ENCODE measurements around the gene HOXD13.

Gene HOXD13

GRCh38 chr2:176124947-176125771, 32.6 kb downstream of the HOXD13 start:
- no peak overlapping the region for H3K23ac ChIP-seq (ENCODE audit: low read length)
- no peak overlapping the region for H3K4ac ChIP-seq (ENCODE audit: low read depth, low read length)
- no peak overlapping the region for H3K4me2 ChIP-seq (ENCODE audit: low read length)
- H2BK5ac ChIP-seq (ENCODE audit: low read length): no peak overlapping the region
- H4K8ac ChIP-seq (ENCODE audit: low read depth, low read length): no peak overlapping the region
- no peak overlapping the region for H2AK5ac ChIP-seq (ENCODE audit: low read length)
- H3K79me2 ChIP-seq (ENCODE audit: control insufficient read depth, insufficient read depth, low read length): no peaks in the 10 kb centered on the region
- no peaks in the 10 kb centered on the region for H3K36me3 ChIP-seq (ENCODE audit: control insufficient read depth, insufficient read depth, low read length)
- no peak overlapping the region for H2BK120ac ChIP-seq (ENCODE audit: low read depth, low read length)
- H2BK15ac ChIP-seq (replicated peaks; ENCODE audit: low read depth): no peak overlapping the region
- no peak overlapping the region for H3K9ac ChIP-seq (ENCODE audit: low read length)
- peaks cover 84% of the 10 kb centered on the region for H3K27me3 ChIP-seq (ENCODE audit: insufficient read depth, low read length, poor library complexity)
- H3K56ac ChIP-seq (ENCODE audit: low read length): no peak overlapping the region
- no peak overlapping the region for H3K27ac ChIP-seq (ENCODE audit: low read depth, low read length)
- no peaks in the 10 kb centered on the region for H3K79me1 ChIP-seq (ENCODE audit: low read length)
- H3K4me1 ChIP-seq (ENCODE audit: control insufficient read depth, low read depth, low read length): no peaks in the 10 kb centered on the region
- H3K18ac ChIP-seq (ENCODE audit: low read length): no peak overlapping the region
- WGBS (ENCODE audit: extremely low coverage, insufficient coverage, low lambda C conversion rate): no CpG with 5 or more reads among the region's 9 CpGs
- no peak overlapping the region for H4K5ac ChIP-seq (ENCODE audit: low read length)
- no peak overlapping the region for H3K4me3 ChIP-seq (ENCODE audit: low read length)
- no peak for DNase-seq

DNA sequence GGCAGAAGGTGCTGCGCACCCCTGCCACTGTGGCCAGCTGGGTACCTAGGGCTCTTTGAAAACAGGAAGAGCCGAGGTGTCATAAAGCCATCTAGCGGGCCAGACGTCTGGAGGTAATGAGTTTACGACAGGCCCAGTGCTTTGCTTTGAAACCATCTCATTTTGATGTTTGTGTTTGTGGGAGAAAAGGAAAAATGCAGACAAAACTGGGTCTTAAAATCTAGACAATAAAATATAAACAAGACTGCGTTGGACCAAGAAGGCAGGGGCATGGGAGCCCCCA, 33.2 kb downstream of the HOXD13 start:
- Histone ChIP-seq H3K4me1 (ENCODE audit: control insufficient read depth, low read depth, low read length) (no peaks in the 10 kb centered on the region), H2BK15ac (replicated peaks; ENCODE audit: low read depth) (no peak overlapping the region), H3K4ac (ENCODE audit: low read depth, low read length) (no peak overlapping the region), H3K18ac (ENCODE audit: low read length) (no peak overlapping the region), H2BK120ac (ENCODE audit: low read depth, low read length) (no peak overlapping the region), H3K79me2 (ENCODE audit: control insufficient read depth, insufficient read depth, low read length) (no peaks in the 10 kb centered on the region), H3K27ac (ENCODE audit: low read depth, low read length) (no peak overlapping the region), H3K27me3 (ENCODE audit: insufficient read depth, low read length, poor library complexity) (peaks cover 84% of the 10 kb centered on the region), H3K4me2 (ENCODE audit: low read length) (no peak overlapping the region), H4K5ac (ENCODE audit: low read length) (no peak overlapping the region), H3K79me1 (ENCODE audit: low read length) (no peaks in the 10 kb centered on the region), H3K9ac (ENCODE audit: low read length) (no peak overlapping the region), H4K8ac (ENCODE audit: low read depth, low read length) (no peak overlapping the region), H3K36me3 (ENCODE audit: control insufficient read depth, insufficient read depth, low read length) (no peaks in the 10 kb centered on the region), H2AK5ac (ENCODE audit: low read length) (no peak overlapping the region), H3K23ac (ENCODE audit: low read length) (no peak overlapping the region), H3K4me3 (ENCODE audit: low read length) (no peak overlapping the region), H3K56ac (ENCODE audit: low read length) (no peak overlapping the region), H2BK5ac (ENCODE audit: low read length) (no peak overlapping the region)
- no peak for DNase-seq
- WGBS (ENCODE audit: extremely low coverage, insufficient coverage, low lambda C conversion rate): no CpG with 5 or more reads among the region's 6 CpGs

DNA sequence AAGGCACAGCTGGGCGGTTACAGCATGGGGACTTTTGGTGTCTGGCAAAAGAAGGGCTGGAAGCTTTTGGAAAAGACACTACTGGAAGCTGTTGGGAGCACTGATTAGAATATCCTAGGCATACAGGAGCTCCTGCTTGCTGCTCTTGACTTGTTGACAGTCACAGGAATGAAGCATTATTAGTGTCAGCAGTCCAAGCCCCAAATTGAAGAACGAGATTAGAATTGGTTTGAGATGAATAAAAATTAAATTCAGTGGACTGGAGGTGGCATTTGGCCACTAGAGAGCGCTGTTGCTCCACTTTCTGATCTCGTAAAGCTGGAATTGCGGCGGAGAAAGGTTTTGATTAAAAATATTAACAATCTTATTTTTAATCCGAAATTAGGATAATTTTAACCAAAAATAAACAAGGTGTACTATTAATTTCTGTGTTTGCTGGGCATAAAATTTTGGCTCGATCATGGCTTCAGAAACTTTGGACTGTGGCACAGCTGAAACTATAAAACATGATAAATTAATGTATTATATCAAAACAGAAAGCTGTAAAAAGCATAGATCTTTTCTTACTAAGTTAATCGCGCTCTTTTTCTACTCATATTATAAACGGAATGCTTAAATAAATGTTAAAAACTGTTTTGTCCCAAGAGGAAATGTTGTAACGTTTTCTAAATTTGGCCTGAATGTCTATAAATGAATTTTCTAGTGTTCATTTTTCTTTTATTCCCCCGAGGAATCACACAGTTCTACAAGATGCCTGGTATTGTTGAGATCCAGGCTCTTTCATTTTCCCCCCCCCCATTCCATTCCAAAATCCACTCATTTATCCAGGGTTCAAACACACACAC, 34.6 kb downstream of the HOXD13 start:
- Histone ChIP-seq H4K5ac (ENCODE audit: low read length) (no peak overlapping the region), H2BK120ac (ENCODE audit: low read depth, low read length) (no peak overlapping the region), H3K27me3 (ENCODE audit: insufficient read depth, low read length, poor library complexity) (peaks cover 81% of the 10 kb centered on the region), H3K4ac (ENCODE audit: low read depth, low read length) (no peak overlapping the region), H3K4me3 (ENCODE audit: low read length) (no peak overlapping the region), H3K23ac (ENCODE audit: low read length) (no peak overlapping the region), H3K4me2 (ENCODE audit: low read length) (no peak overlapping the region), H3K79me2 (ENCODE audit: control insufficient read depth, insufficient read depth, low read length) (no peaks in the 10 kb centered on the region), H3K79me1 (ENCODE audit: low read length) (no peaks in the 10 kb centered on the region), H2AK5ac (ENCODE audit: low read length) (no peak overlapping the region), H3K27ac (ENCODE audit: low read depth, low read length) (no peak overlapping the region), H2BK5ac (ENCODE audit: low read length) (no peak overlapping the region), H3K18ac (ENCODE audit: low read length) (no peak overlapping the region), H3K9ac (ENCODE audit: low read length) (no peak overlapping the region), H3K56ac (ENCODE audit: low read length) (no peak overlapping the region), H3K4me1 (ENCODE audit: control insufficient read depth, low read depth, low read length) (no peaks in the 10 kb centered on the region), H2BK15ac (replicated peaks; ENCODE audit: low read depth) (no peak overlapping the region), H3K36me3 (ENCODE audit: control insufficient read depth, insufficient read depth, low read length) (no peaks in the 10 kb centered on the region), H4K8ac (ENCODE audit: low read depth, low read length) (no peak overlapping the region)
- WGBS (ENCODE audit: extremely low coverage, insufficient coverage, low lambda C conversion rate): no CpG with 5 or more reads among the region's 13 CpGs
- no peak for DNase-seq

DNA sequence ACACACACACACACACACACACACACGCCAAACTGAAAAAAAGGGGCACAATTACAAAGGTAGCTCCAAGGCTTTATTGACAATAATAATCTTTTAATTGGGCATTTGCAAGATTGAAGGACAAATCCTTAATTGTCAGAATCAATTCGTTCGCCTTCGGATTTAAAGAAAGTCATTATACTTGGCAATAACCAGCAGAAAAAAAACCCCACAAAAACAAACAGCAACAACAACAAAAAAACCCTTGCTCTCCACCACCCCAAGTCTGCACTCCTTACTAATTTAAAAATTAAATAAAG, 35.2 kb downstream of the HOXD13 start:
- no peak overlapping the region for H3K4ac ChIP-seq (ENCODE audit: low read depth, low read length)
- H3K4me2 ChIP-seq (ENCODE audit: low read length): no peak overlapping the region
- DNase-seq: no peak
- H3K4me1 ChIP-seq (ENCODE audit: control insufficient read depth, low read depth, low read length): no peaks in the 10 kb centered on the region
- no peak overlapping the region for H2AK5ac ChIP-seq (ENCODE audit: low read length)
- H3K18ac ChIP-seq (ENCODE audit: low read length): no peak overlapping the region
- H3K23ac ChIP-seq (ENCODE audit: low read length): no peak overlapping the region
- peaks cover 82% of the 10 kb centered on the region for H3K27me3 ChIP-seq (ENCODE audit: insufficient read depth, low read length, poor library complexity)
- no peak overlapping the region for H3K9ac ChIP-seq (ENCODE audit: low read length)
- no peak overlapping the region for H2BK120ac ChIP-seq (ENCODE audit: low read depth, low read length)
- H3K79me1 ChIP-seq (ENCODE audit: low read length): no peaks in the 10 kb centered on the region
- no CpG with 5 or more reads among the region's 4 CpGs for WGBS (ENCODE audit: extremely low coverage, insufficient coverage, low lambda C conversion rate)
- H3K36me3 ChIP-seq (ENCODE audit: control insufficient read depth, insufficient read depth, low read length): no peaks in the 10 kb centered on the region
- no peak overlapping the region for H4K8ac ChIP-seq (ENCODE audit: low read depth, low read length)
- no peaks in the 10 kb centered on the region for H3K79me2 ChIP-seq (ENCODE audit: control insufficient read depth, insufficient read depth, low read length)
- no peak overlapping the region for H4K5ac ChIP-seq (ENCODE audit: low read length)
- H2BK5ac ChIP-seq (ENCODE audit: low read length): no peak overlapping the region
- no peak overlapping the region for H3K56ac ChIP-seq (ENCODE audit: low read length)
- H3K4me3 ChIP-seq (ENCODE audit: low read length): no peak overlapping the region
- no peak overlapping the region for H3K27ac ChIP-seq (ENCODE audit: low read depth, low read length)
- no peak overlapping the region for H2BK15ac ChIP-seq (replicated peaks; ENCODE audit: low read depth)

GRCh38 chr2:176128172-176128981, 35.9 kb downstream of the HOXD13 start:
- H3K27ac ChIP-seq (ENCODE audit: low read depth, low read length): no peak overlapping the region
- H4K5ac ChIP-seq (ENCODE audit: low read length): no peak overlapping the region
- H3K27me3 ChIP-seq (ENCODE audit: insufficient read depth, low read length, poor library complexity): peaks cover 82% of the 10 kb centered on the region
- H3K23ac ChIP-seq (ENCODE audit: low read length): no peak overlapping the region
- no peak overlapping the region for H3K9ac ChIP-seq (ENCODE audit: low read length)
- no peaks in the 10 kb centered on the region for H3K36me3 ChIP-seq (ENCODE audit: control insufficient read depth, insufficient read depth, low read length)
- no CpG with 5 or more reads among the region's 49 CpGs for WGBS (ENCODE audit: extremely low coverage, insufficient coverage, low lambda C conversion rate)
- peak overlapping the region; percentile 24 for H3K4me2 ChIP-seq (ENCODE audit: low read length)
- peak overlapping the region; percentile 17 for H3K56ac ChIP-seq (ENCODE audit: low read length)
- no peaks in the 10 kb centered on the region for H3K79me2 ChIP-seq (ENCODE audit: control insufficient read depth, insufficient read depth, low read length)
- H3K4me3 ChIP-seq (ENCODE audit: low read length): no peak overlapping the region
- DNase-seq: peak; percentile 69
- no peak overlapping the region for H2BK5ac ChIP-seq (ENCODE audit: low read length)
- no peaks in the 10 kb centered on the region for H3K4me1 ChIP-seq (ENCODE audit: control insufficient read depth, low read depth, low read length)
- no peak overlapping the region for H4K8ac ChIP-seq (ENCODE audit: low read depth, low read length)
- no peak overlapping the region for H2AK5ac ChIP-seq (ENCODE audit: low read length)
- no peaks in the 10 kb centered on the region for H3K79me1 ChIP-seq (ENCODE audit: low read length)
- H3K4ac ChIP-seq (ENCODE audit: low read depth, low read length): no peak overlapping the region
- no peak overlapping the region for H2BK120ac ChIP-seq (ENCODE audit: low read depth, low read length)
- no peak overlapping the region for H2BK15ac ChIP-seq (replicated peaks; ENCODE audit: low read depth)
- H3K18ac ChIP-seq (ENCODE audit: low read length): no peak overlapping the region
